Epithelial cell of proximal tubule (primary cell): Measurements from ENCODE around the gene POU3F4. TPM values are rescaled to one million over a fixed set of nuclear protein-coding genes. Genes with fewer than 3 reads are reported as not detected.
A peak's percentile ranks its signal among the peaks of the same experiment; 100 is the strongest.

ENCODE experiments used
- DNase-seq: peaks from one replicate; pipeline ENCODE4 v3.0.0-alpha.2; 2011; ENCODE audit warnings: low read depth
- H3K4me3 ChIP-seq: 2 replicates; pipeline ENCODE4 v1.5.1; 2011; ENCODE audit warnings: low read depth, mild to moderate bottlenecking, low read length
- total RNA-seq: library from RNA; depleted of rRNA; stranded (reverse); fragments of >200 nt; gene quantifications from 2 replicates; pipeline ENCODE4 v1.2.3, GENCODE V29; 2015
- TF ChIP-seq, protein P1 (sequence below): conservative IDR thresholded peaks from 2 replicates; pipeline ENCODE4 v1.5.1; 2012; ENCODE audit warnings: low read depth, mild to moderate bottlenecking, low read length

Gene POU3F4
- total RNA-seq, 1 donor from 2014 or later: not detected

DNA sequence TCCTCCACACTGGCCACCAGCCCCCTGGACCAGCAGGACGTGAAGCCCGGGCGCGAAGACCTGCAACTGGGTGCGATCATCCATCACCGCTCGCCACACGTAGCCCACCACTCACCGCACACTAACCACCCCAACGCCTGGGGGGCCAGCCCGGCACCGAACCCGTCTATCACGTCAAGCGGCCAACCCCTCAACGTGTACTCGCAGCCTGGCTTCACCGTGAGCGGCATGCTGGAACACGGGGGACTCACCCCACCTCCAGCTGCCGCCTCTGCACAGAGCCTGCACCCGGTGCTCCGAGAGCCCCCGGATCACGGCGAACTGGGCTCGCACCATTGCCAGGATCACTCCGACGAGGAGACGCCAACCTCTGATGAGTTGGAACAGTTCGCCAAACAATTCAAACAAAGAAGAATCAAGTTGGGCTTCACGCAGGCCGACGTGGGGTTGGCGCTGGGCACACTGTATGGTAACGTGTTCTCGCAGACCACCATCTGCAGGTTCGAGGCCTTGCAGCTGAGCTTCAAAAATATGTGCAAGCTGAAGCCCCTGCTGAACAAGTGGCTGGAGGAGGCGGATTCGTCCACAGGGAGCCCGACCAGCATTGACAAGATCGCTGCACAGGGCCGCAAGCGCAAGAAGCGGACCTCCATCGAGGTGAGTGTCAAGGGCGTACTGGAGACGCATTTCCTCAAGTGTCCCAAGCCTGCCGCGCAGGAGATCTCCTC lies 600 bp downstream of the POU3F4 start:
- TF ChIP-seq, protein P1, sequence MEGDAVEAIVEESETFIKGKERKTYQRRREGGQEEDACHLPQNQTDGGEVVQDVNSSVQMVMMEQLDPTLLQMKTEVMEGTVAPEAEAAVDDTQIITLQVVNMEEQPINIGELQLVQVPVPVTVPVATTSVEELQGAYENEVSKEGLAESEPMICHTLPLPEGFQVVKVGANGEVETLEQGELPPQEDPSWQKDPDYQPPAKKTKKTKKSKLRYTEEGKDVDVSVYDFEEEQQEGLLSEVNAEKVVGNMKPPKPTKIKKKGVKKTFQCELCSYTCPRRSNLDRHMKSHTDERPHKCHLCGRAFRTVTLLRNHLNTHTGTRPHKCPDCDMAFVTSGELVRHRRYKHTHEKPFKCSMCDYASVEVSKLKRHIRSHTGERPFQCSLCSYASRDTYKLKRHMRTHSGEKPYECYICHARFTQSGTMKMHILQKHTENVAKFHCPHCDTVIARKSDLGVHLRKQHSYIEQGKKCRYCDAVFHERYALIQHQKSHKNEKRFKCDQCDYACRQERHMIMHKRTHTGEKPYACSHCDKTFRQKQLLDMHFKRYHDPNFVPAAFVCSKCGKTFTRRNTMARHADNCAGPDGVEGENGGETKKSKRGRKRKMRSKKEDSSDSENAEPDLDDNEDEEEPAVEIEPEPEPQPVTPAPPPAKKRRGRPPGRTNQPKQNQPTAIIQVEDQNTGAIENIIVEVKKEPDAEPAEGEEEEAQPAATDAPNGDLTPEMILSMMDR: no peak
- no peak overlapping the region for H3K4me3 ChIP-seq
- no peak for DNase-seq

DNA sequence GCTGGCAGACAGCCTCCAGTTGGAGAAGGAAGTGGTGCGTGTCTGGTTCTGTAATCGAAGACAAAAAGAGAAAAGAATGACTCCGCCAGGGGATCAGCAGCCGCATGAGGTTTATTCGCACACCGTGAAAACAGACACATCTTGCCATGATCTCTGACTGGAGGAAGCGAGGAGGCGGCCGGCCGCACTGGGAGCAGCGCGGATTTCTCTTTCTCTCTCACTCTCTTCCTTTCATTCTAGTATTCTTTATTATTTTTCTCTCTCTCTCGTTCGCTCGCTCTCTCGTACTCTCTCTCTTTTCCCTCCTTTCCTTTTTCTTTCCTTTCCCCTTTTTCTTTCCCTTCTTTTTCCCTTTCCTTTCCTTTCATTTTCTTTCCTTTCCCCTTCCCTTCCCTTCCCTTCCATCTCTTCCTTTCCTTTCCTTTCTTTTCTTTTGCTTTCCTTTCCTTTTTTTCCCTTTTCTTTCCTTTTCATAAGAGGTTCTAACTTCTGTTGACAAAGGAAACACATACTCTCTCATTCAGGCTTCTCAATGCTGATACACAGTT lies 1.2 kb downstream of the POU3F4 start:
- H3K4me3 ChIP-seq: no peak overlapping the region
- TF ChIP-seq, protein P1: no peak
- no peak for DNase-seq

DNA sequence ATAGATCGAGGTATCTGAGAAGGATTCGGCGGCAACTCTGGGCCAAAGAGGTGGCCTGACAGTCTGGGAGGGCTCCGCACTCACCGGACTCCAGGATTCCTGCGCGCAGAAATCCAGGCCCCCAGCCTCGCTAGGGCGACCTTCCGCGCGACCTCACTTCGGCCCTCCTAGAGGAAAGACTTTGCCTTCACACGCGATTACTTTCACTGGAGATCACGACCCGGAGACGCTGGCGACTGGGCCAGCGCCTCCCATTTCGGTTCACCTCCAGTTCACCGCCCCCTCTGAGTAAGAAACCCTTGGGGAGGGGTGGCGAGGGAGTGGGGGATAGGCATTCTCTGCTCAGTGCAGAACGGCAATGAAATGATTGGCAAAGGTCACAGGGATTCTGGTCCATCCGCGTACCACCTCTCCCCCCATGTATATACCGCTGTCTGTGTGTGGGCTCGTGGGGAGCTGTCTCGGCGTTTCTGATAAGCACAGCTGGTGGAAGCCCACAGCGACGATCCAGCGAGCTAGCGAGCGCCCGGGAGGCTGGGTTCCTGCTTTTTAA lies 2.5 kb downstream of the POU3F4 start:
- H3K4me3 ChIP-seq: no peak overlapping the region
- TF ChIP-seq, protein P1: no peak
- no peak for DNase-seq

DNA sequence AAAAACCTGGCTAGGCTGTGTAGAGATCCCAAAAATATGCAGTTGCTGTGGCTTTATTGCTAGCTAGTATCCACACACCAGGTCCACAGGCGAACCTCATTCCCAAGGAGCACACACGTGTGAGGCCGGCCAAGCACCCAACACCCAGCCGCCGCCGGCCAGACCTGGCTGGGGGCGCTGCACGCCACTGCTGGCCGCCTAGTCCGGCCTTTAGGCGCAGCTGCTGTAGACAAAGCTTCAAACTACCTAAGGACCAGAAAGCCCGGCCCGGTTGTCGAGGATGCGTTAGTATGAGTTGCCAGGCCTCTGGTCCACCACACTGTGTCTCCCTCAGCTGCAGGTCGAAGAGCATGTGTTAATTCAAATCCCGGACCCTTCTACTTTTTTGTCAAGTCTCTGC lies 3.1 kb downstream of the POU3F4 start:
- no peak for DNase-seq
- H3K4me3 ChIP-seq: no peak overlapping the region
- TF ChIP-seq, protein P1: peak; percentile 4

DNA sequence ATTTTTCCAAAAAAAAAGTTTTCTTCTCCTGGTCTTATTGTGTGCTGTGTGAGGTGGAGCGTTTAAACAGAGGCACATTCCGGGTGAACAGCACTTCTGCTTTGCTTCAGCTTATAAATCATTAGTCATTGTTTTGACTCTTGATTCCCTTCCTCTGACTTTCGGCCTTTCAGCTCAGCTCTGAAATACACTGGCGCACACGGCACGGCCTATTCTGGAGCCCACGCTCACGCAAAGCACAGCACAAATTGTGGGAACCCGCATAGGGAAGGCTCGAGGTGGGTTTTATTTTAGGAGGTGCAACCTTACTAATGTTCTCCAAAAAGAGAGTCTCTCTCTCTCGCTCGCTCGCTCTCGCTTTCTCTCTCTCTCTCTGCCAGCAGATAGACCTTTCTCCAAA lies 4.0 kb downstream of the POU3F4 start:
- TF ChIP-seq, protein P1: no peak
- DNase-seq: no peak
- H3K4me3 ChIP-seq: no peak overlapping the region

DNA sequence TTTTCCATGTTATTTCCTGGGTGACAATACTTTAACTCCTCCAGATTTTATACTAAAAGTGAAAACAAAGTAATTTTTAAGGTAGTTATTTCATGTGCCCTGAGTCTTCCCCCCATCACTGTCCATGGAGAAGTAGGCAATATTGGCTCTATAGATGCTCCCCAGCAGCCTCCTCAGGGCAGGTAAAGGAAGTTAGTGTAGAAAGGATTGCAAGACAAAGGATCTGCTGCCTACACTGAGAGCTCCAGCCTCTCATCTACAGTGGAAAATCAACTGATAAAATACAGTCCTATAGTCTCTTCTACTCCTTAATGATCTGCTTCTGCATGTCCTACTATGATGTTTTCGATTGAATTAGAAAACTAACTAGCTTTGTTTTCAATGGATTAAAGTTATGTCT lies 8.5 kb downstream of the POU3F4 start:
- DNase-seq: no peak
- no peak overlapping the region for H3K4me3 ChIP-seq
- TF ChIP-seq, protein P1: no peak

DNA sequence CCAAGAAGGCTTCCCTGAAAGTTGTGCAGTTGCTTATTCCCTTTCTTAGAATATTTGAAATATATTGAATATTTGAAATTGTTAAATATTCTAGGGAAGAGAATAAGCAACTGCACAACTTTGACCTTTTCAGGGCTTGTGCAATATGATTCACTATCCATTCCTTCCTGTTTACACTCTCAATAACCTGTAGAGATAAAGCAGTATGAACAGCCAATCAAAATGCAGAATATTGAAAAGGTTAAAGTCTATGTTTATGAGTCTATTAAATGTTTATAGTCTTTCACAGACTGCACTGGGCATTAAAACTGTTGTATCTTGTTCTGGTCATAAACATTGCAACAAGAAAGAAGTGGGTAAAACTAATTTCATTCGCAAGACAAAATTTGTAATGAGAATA lies 13.8 kb downstream of the POU3F4 start:
- no peak for DNase-seq
- TF ChIP-seq, protein P1: no peak
- H3K4me3 ChIP-seq: no peak overlapping the region
